Measurements from ENCODE around the gene MAMLD1.
A peak's percentile ranks its signal among the peaks of the same experiment; 100 is the strongest.

The MAMLD1 gene

GRCh38 chrX:150357790-150358189, 5.3 kb upstream of the MAMLD1 start:
- no peak for DNase-seq

GRCh38 chrX:150358651-150359050, 4.5 kb upstream of the MAMLD1 start:
- DNase-seq: no peak

- no peak for DNase-seq
These were observed 2.8 kb upstream of the MAMLD1 start for GRCh38 chrX:150360331-150360730.

- DNase-seq: peak; percentile 42
These were observed 1.9 kb upstream of the MAMLD1 start for GRCh38 chrX:150361070-150361776.

DNA sequence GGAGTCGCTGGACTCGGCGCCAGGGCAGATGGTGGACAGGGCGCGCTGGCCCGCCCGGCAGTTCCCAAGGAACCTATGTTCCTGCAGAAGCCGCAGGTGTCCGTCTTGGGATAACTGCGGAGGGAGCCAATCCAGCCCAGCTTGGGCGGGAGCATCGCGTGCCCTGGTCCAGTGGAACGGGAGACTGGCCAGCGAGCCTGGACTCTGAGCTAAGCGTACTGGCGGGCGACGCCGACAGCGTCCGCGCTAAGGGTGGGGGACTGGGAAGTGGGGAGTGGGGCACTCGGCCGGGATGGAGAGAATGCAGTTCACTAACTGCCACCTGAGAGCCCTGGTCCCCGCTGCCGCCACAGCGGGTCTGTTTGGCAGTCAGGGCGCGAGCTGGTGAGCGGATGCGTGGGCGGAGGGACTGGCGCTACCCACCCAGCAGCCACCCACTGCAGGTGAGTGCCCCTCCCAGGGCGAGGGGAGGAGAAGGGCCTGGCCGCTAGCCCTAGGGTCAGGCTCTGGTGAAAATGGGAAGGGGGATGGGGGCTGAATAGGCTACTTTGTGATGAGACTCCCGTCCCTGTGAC, 1.3 kb upstream of the MAMLD1 start:
- no peak for DNase-seq

- DNase-seq: peak; percentile 13
These were observed 637 bp downstream of the MAMLD1 start for GRCh38 chrX:150363561-150364346.

- DNase-seq: no peak
These were observed 1.4 kb downstream of the MAMLD1 start for GRCh38 chrX:150364347-150365050.

DNA sequence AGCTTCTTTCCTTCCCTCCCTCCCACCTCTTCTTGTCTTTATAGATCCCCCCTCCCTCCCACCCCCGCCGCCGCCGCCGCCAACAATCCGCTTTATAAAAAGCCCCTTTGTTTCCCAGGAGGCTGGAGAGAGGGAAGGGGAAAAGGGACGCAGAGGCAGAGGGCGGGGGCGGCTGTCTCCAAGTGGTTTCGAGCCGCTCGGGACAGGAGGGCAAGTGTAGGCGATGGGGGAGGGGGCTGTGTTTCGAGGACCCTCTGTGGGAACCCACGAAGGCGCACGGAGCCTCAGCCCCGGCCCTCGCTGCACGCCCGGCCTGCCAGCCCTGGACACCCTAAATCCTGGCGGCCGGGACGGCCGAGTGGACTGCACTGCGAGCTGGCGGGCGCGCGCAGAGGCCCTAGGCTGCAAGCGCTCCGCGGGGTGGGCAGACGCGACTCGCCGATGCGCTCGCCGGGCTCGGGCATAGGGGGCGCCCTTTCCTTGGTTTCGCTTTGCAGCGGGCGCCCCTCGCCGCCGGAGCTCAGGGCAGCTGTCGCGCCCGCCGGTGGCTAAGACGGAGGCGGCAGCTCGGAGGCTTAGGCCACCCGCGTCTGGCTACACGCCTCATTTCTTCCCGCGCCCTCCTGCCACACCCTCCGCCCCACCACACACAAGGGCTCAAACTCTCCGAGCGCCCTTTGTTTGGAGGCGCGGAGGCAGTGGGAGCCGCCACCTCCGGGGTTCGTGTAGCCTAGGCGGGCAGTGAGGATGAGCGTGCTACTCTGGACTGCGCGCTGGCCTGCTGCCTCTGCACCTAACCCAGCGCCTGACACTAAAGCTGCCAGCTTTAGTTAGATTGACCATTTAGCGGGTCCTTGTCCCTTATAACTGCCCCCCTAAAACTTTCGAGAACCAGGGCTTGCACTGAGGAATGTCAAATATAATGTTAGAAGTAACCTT, 2.2 kb downstream of the MAMLD1 start:
- peak; percentile 54 for DNase-seq

- DNase-seq: peak; percentile 58
These were observed 3.1 kb downstream of the MAMLD1 start for GRCh38 chrX:150365990-150366911.

DNA sequence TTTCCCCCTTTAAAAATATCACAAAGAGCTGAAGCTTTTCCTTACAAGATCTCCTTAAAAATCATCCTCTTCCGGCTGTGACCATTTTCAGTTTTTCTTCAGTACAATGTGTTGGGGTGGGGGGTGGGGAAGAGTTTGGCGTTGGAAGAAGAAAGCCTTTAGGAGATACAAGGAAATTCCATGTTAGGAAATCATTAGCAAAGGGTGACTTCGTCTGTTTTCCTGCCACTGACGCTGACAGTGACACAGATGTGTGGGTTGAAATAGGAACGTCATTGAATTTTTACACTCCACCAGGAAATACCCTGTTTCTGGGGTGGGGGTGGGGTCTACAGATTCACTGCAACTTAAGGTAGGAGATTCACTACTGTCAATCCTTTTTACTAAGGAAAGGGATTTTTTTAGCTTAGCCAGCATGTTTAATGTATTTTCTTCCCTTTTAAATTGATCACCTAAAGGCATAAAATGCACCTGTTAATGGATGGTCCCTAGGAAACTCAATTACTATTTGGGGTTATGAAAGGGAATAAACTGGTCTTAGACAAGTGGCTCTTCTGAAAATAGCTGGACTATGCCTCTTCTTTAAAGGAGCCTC, 3.9 kb downstream of the MAMLD1 start:
- peak; percentile 60 for DNase-seq

GRCh38 chrX:150370589-150371312, 7.6 kb downstream of the MAMLD1 start:
- no peak for DNase-seq

- no peak for DNase-seq
These were observed 8.8 kb downstream of the MAMLD1 start for GRCh38 chrX:150371877-150372276.

DNA sequence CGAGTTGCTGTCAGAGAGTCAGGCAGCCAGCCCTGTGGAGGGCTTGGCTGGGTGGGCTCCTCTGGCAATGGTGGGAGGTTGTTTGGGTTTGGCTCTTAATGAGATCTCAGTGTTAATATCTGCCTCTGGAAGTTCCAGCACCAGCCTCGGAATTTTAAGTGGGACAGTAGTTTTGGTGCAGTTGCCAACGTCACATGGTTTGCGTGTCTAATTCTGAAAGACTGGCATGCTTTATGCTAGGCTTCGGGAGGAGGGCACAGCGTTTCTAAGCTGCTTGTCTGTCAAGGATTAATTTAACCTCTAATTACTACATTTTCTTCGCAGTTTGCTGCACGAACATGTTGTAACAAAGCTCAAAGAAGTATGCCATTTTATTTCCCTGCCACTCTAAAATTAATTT, 9.2 kb downstream of the MAMLD1 start:
- DNase-seq: no peak

DNA sequence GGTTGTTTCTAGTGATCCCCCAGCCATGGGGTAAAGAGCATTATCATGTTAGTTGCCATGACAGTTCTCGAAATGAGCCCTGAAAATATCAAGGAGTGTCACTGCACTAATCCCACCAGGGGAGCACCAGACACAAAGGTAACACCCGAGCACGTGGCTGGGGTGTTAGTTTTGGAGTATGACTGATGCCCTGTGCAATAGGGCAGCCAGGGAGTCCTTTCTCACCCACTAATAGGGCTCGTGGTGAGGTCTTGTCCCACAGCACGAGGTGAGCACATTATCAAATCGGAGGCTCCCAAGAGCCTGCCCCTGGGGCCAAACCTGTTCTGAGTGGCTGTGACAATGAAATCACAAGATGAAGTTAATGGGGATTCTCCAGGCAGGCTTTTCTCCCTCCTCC, 9.6 kb downstream of the MAMLD1 start:
- DNase-seq: no peak

GRCh38 chrX:150375243-150375770, 12.2 kb downstream of the MAMLD1 start:
- no peak for DNase-seq

DNA sequence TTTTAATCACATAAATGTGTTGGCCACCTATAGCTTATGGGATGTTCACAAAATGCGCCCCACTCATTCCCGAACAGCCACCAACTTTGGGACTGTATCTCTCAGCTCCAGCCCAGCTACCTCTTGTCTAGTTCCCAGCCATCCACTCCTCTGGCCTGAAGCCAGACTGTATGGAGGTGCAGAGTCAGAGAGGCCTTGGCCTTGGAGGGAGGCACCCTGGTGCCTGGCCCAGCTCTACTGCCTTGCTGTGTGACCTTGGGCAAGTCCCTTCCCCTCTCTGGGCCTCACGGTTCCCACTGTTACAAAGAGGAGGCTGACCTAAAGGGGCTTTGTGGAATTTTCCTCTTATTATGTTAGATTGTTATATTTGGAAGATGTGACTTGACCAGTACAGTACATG, 13.9 kb downstream of the MAMLD1 start:
- no peak for DNase-seq

DNA sequence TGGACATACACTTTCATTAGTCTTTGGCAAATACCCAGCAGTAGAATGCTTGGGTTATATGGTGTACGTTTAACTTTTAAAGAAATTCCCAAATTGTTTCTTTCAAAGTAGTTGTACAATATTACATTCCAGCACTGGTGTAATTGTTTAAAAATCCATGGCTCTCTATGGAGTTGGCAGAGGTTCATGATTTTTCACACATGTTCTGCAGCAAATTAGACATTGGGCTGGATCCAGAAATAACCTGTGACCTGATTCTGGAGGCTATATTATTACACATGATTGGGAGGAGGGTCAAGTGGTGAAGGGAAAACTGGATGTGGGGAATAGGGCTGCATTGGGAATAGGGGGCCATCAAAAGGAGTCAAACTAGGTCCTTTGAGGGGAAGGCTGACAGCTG, 41.9 kb downstream of the MAMLD1 start:
- DNase-seq: peak; percentile 30

DNA sequence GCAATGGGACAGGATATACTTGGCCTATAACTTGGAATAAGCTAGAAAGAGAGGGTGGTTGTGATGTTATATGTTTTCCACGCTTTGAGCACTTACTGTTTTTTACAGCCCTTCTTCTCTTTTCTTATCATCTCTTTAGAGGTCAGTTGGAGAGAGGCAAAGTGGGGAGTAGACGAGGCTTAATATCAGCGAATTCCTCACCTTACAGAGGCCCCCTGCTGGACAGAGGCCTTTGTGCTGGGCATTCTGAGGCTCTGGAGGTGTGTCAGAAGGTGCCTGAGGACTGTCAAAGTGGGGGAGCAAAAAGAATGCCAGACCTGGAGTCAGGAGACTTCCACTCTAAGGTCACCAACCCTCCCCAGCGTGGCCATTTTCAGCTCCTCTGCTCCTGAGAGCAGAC, 42.5 kb downstream of the MAMLD1 start:
- no peak for DNase-seq

- DNase-seq: peak; percentile 5
These were observed 43.5 kb downstream of the MAMLD1 start for GRCh38 chrX:150406596-150406995.

Measured in fibroblast of skin of abdomen (primary cell).